ENCODE measurements around the gene CEP295NL.
"Not testable (repeated sequence)": the region's sequence is repeated elsewhere in the genome, so short reads cannot be mapped to it uniquely, and the experiment has no call there.

The CEP295NL gene, protein sequence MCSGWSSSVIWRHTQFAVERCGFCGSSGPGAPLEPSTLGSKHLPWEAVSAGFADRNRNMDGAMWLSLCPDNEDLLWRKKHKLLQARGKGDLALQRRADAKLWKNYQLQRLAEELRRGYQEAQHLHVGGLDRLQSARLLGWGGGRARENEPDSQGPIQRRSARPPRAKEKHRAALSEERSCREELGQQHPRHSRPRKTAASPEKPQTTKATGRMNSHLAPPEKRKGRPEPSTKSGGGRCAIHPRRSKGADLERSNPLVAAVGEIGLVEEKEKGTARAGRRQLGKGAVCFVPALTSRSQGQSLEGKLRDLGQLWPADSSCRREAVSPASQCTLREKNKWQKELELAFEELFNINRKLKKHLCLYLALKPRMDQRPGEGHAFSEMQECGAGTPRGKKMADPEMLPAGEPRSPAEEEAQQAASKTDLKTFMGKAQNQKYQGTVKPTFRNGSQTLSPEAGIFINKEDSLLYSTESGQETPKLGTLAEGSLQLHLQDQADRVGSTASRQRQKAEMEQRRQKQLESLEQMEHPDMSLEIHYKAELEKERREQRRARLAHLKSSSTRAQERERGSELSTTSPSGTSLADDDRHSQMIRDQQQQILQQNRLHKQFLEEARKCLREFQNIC

GRCh38 chr17:78903101-78903779 is at the start of gene CEP295NL:
CEP295NL (minus strand) TSS chr17:78903201; CDS start chr17:78901828, 1,373 bp downstream.
- DNase-seq (ENCODE audit: low spot score) = peak; percentile 25
- no peak for FAIRE-seq

DNA sequence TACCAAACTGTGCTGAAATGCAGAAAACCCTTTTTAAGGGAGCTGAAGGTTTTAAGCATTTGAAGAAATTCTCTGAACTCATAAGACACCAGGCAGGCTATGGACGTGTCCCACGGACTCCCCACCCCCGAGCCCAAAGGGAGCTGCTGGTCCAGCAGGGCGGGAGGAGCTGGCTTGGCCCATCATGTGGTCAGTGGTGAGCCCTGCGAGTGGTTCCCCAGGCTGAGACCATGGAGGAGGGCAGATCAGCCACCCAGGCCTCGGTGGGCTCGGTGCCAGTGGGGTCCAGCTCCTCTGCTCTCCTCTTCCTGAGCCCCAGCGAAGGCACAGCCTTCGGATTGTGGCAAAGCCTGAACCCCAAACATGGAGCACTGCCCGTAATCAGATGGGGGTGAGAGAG is 49.7 kb upstream of the CEP295NL start:
- no peak for DNase-seq (ENCODE audit: low spot score)
- no peak for FAIRE-seq

DNA sequence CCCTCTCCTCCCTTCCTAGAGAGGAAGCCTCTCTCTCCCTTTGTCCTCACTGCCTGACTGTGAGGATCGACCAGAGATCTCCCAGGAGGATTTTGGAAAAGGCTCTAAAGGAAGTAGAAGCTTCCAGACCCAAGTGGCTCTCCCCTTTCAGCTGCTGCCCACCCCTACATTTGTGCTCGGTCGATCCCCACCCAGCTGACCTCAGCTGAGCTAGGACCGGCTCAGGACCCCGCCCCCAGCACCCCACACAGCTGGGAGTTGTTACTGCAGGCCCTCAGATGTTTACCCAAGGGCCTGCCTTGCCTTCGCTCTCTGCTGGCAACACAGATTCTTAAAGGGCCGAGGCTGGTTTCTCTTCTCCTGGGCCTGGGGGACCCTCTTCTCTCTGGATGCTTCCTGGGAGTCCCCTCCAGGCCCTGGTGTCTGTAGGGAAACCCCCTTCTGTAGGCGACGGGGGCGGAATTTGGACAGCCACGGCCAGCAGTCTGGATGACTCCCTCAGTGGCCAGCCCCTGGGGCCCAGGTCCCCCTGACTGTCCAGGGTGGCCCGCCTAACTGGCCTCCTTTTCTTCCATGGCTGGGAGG is 49.1 kb upstream of the CEP295NL start:
- DNase-seq (ENCODE audit: low spot score) (no peak), FAIRE-seq (no peak)

DNA sequence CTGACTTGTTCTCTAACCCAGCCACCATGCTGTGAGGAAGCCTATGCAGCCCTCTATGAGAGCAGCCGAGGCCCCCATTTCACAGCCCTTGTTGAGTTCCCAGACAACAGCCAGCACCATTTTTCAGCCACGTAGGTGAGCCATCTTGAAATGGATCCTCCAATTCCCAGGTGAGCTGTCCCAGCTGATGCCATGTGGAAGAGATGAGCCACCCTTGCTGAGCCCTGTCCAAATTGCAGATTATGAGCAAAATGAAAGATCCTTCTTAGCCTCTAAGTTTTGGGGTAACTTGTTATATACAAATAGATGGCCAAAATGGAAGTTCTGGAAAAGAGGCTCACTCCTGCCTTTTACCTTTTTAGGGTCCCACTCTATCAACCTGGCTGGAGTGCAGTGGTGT is 47.9 kb upstream of the CEP295NL start:
- FAIRE-seq (no peak), DNase-seq (ENCODE audit: low spot score) (no peak)

- FAIRE-seq = no peak
- no peak for DNase-seq (ENCODE audit: low spot score)
Observed at GRCh38 chr17:78947235-78948149, 44.5 kb upstream of the CEP295NL start.

DNA sequence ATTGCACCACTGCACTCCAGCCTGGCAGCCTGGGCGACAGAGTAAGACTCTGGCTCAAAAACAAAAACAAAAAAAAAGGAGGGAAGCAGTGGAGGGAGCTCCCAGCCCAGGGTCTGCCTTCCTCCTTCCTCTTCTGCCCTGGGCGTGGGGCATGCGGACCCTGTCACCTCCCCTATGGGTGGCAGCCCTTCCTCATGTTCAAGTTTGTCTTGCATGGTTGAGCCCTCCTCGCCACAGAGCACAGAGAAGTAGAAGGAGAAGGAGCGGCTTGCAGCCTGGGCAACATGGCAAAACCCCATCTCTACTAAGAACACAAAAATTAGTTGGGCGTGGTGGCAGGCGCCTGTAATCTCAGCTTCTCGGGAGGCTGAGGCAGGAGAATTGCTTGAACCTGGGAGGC is 43.6 kb upstream of the CEP295NL start:
- FAIRE-seq = no peak
- DNase-seq (ENCODE audit: low spot score) = no peak

DNA sequence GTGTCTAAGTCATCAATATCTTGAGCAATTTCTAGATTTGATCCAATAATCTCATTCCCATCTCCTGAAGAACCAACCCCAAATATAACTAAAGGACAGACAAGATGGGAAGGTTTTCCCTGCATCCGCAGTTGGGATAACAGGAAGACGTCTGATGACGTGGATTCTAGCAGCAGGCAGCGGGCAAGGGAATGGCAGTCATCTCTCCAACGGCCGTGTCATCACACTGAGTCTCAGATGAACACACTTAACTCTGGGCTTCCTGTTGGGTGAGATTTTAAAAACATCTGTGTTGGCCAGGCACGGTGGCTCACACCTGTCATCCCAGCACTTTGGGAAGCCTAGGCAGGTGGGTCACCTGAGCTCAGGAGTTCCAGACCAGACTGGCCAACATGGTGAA is 43.1 kb upstream of the CEP295NL start:
- no peak for FAIRE-seq
- no peak for DNase-seq (ENCODE audit: low spot score)

DNA sequence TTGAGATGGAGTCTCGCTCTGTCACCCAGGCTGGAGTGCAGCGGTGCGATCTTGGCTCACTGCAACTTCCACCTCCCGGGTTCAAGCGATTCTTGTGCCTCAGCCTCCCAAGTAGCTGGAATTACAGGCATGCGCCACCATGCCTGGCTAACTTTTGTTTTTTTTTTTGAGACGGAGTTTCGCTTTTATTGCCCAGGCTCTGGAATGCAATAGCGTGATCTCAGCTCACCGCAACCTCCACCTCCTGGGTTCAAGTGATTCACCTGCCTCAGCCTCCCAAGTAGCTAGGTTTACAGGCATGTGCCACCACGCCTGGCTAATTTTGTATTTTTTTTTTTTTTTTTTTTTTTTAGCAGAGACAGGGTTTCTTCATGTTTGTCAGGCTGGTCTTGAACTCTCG is 42.5 kb upstream of the CEP295NL start:
- not testable (repeated sequence) for FAIRE-seq; DNase-seq (ENCODE audit: low spot score)

DNA sequence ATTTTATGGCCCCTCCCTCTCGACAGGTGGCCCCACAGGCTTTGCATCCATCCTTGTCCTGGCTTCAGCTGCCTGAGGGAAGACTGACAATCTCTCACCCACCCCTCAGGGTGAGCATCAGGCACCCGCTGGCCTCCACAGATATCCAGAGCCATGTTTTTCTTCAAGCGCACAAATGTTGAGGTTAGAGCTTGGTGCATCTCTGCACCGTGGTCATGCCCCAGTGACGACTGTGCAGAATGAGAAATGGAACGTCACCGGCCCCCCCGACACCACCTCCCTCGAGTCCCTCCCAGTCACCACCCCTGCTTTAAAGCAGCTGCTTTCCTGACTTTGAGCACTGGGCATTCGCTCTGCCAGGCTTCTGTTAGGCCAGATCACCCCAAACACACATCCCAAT is 42.0 kb upstream of the CEP295NL start:
- FAIRE-seq (no peak), DNase-seq (ENCODE audit: low spot score) (no peak)

GRCh38 chr17:78944026-78944425 is 41.0 kb upstream of the CEP295NL start:
- FAIRE-seq (no peak), DNase-seq (ENCODE audit: low spot score) (no peak)

GRCh38 chr17:78940708-78941107 is 37.7 kb upstream of the CEP295NL start:
- no peak for DNase-seq (ENCODE audit: low spot score)
- no peak for FAIRE-seq

DNA sequence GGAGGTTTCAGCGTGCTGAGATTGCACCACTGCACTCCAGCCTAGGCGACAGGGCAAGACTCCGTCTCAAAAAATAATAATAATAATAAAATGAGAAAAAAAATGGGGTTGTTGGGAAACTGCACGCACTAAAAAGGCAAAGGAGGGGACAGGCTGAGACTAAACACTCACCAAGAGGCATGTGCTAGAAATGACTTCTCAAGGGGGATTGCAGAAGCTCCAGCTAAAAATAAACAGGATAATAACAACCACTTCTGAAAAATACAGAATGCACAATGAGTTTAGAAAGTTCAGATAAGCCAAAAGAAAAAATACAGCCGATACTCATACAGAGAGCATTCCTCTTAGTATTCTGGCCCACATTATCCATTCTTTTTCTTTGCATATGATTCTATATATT is 37.3 kb upstream of the CEP295NL start:
- no peak for FAIRE-seq
- no peak for DNase-seq (ENCODE audit: low spot score)

DNA sequence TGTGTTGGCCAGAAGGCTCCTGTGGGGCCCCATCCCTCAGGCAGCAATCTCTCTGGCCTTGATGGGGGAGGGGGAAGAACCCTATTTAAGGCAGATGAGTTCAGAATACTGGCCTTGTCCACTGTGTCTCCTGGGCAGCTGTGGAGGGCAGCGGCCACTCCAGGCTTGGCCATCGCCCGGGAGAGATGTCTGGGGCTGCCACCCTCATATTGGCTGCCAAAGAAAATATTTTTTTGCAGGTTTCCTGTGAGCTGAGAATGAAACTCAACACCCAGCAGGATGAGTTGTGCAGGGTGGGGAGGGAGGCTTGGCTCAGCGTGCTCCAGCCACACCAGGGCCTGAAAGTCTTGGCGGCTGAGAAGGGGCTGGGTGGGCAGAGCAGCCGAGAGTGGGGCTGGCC is 36.6 kb upstream of the CEP295NL start:
- no peak for FAIRE-seq
- no peak for DNase-seq (ENCODE audit: low spot score)

GRCh38 chr17:78937561-78937960 is 34.6 kb upstream of the CEP295NL start:
- FAIRE-seq (no peak), DNase-seq (ENCODE audit: low spot score) (no peak)

- FAIRE-seq (no peak), DNase-seq (ENCODE audit: low spot score) (peak; percentile 58)
Observed at GRCh38 chr17:78935419-78936323, 32.7 kb upstream of the CEP295NL start.

GRCh38 chr17:78934681-78935418 is 31.8 kb upstream of the CEP295NL start:
- DNase-seq (ENCODE audit: low spot score) (peak; percentile 49), FAIRE-seq (peak; percentile 21)

DNA sequence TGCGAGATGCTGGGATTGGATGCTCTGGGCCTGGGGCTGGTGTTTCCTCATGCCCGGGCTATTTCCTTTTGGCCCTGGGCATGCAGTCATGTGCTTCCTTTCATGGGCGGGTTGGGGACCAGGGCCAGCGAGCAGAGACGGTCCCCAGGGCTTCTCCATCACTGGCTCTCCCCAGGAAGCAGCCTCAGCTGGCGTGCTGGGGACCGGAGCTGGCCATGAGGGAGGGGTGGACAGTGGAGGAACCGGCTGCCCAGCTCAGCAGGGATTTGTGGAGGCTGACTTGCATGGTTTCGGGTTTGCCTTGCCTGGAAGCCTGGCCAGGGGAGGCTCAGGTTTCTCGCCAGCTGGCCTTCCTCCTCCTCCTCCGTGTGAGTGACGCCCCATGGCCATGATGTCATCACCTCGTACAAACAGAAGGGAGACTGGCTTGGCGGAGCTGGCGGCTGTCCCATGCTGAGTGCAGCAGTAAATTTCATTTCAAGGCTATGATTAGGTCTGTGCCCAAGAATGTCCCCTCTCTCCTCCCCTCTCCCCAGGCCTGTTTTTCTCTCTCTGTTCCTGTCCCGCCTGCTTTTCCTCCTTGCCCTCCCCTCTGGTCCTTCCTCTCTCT is 31.1 kb upstream of the CEP295NL start:
- peak; percentile 90 for DNase-seq (ENCODE audit: low spot score)
- peak; percentile 55 for FAIRE-seq

DNA sequence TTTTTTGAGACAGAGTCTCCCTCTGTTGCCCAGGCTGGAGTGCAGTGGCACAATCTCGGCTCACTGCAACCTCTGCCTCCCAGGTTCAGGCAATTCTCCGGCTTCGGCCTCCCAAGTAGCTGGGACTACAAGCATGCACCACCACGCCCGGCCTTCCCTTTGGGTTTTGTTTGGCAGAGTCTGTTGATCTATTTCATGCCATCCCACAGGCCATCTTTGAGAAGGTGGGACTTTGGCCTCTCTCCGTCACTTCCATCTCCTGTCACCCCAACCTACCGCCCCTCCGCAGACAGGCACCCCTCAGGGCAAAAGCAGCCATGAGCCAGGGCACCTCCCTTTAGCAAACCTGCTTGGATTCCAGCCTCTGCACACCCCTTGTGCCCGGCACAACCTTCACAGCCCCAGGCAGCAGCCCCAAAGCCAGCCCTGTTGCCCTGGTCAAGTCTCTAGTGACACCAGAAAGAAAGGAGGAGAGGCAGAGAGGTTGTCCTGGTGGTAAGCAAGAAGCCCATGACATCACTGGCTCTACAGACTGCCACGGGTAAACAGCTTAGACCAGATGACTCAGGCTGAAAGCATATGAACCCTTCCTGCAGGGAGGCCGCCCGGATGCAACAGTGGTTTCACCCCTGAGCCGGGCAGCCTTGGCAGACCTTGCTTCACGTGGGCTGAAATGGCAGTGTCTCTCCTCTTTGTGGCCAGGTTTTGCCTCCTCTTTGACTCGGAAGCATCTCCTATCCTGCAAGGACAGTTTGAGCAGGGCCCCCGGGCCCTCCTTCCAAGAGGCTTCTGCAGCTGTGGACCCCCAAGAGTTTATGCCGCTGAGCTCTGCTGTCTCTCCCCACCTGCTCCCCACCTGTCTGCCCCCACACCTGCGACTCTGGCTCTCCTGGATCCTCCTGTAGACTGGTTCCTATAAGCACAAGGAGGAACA is 30.3 kb upstream of the CEP295NL start:
- FAIRE-seq (peak; percentile 90), DNase-seq (ENCODE audit: low spot score) (peak; percentile 95)
